ENCODE results near the gene DDAH1. TPM values are rescaled to one million over a fixed set of nuclear protein-coding genes. Genes with fewer than 3 reads are reported as not detected.

The DDAH1 gene
- total RNA-seq, 1 donor, result 89.0 TPM

DNA sequence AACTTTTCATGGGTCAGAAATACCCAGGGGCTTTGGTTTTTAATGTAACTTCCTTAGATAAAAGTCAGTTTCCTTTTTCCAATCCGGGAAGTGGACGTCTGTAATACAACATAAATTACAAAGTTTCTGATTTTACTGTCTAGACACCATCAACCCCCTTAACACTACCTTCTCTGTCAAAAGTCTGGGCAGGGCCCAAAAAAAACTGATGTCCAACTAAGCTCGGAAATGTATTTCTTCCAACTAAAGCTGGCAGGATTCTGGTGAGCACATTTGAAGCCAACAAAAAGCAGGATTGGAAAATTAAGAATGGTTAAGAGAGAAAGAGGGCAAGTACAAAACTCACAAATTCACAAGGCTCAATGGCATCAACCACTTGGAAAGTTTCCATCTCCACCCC lies 24.3 kb downstream of the DDAH1 start:
- DNase-seq (ENCODE audit: insufficient read length, low spot score, missing footprints), result no peak
- Histone ChIP-seq H3K4me1 (ENCODE audit: insufficient read depth, low read length) (peaks cover 37% of the 10 kb centered on the region), H4K20me1 (ENCODE audit: insufficient read depth, low read length) (peaks cover 11% of the 10 kb centered on the region), H2AFZ (ENCODE audit: low read length) (no peak overlapping the region), H3K27ac (ENCODE audit: low read depth, low read length) (peak overlapping the region; percentile 54), H3K9me3 (ENCODE audit: low read depth, low read length) (no peaks in the 10 kb centered on the region), H3K27me3 (ENCODE audit: insufficient read depth, low read length) (no peaks in the 10 kb centered on the region), H3K36me3 (ENCODE audit: insufficient read depth, low read length) (peaks cover 17% of the 10 kb centered on the region), H3K4me3 (ENCODE audit: insufficient read depth, low read length) (no peak overlapping the region), H3K79me2 (ENCODE audit: insufficient read depth, low read length) (peaks cover 76% of the 10 kb centered on the region), H3K4me2 (ENCODE audit: insufficient read depth, low read length) (peak overlapping the region; percentile 14)
- TF ChIP-seq CTCF (IDR thresholded peaks at IDR 0.05; ENCODE audit: extremely low read depth, low read depth, low read length), result no peak

GRCh38 chr1:85438353-85438752 lies 26.6 kb downstream of the DDAH1 start:
- DNase-seq (ENCODE audit: insufficient read length, low spot score, missing footprints), result no peak
- H3K4me3 ChIP-seq (ENCODE audit: insufficient read depth, low read length), result no peak overlapping the region
- peak overlapping the region; percentile 4 for H3K27ac ChIP-seq (ENCODE audit: low read depth, low read length)
- H2AFZ ChIP-seq (ENCODE audit: low read length), result no peak overlapping the region
- no peaks in the 10 kb centered on the region for H3K27me3 ChIP-seq (ENCODE audit: insufficient read depth, low read length)
- peaks cover 12% of the 10 kb centered on the region for H3K36me3 ChIP-seq (ENCODE audit: insufficient read depth, low read length)
- H3K4me2 ChIP-seq (ENCODE audit: insufficient read depth, low read length), result no peak overlapping the region
- TF ChIP-seq CTCF (IDR thresholded peaks at IDR 0.05; ENCODE audit: extremely low read depth, low read depth, low read length), result no peak
- peaks cover 77% of the 10 kb centered on the region for H3K79me2 ChIP-seq (ENCODE audit: insufficient read depth, low read length)
- no peaks in the 10 kb centered on the region for H3K9me3 ChIP-seq (ENCODE audit: low read depth, low read length)
- H3K4me1 ChIP-seq (ENCODE audit: insufficient read depth, low read length), result peaks cover 31% of the 10 kb centered on the region
- peaks cover 11% of the 10 kb centered on the region for H4K20me1 ChIP-seq (ENCODE audit: insufficient read depth, low read length)

GRCh38 chr1:85437139-85437538 lies 27.8 kb downstream of the DDAH1 start:
- no peak for TF ChIP-seq CTCF (IDR thresholded peaks at IDR 0.05; ENCODE audit: extremely low read depth, low read depth, low read length)
- Histone ChIP-seq H3K4me3 (ENCODE audit: insufficient read depth, low read length) (no peak overlapping the region), H4K20me1 (ENCODE audit: insufficient read depth, low read length) (peaks cover 11% of the 10 kb centered on the region), H3K27me3 (ENCODE audit: insufficient read depth, low read length) (no peaks in the 10 kb centered on the region), H3K79me2 (ENCODE audit: insufficient read depth, low read length) (peaks cover 89% of the 10 kb centered on the region), H3K36me3 (ENCODE audit: insufficient read depth, low read length) (peaks cover 23% of the 10 kb centered on the region), H3K9me3 (ENCODE audit: low read depth, low read length) (no peaks in the 10 kb centered on the region), H2AFZ (ENCODE audit: low read length) (no peak overlapping the region), H3K27ac (ENCODE audit: low read depth, low read length) (no peak overlapping the region), H3K4me1 (ENCODE audit: insufficient read depth, low read length) (peaks cover 31% of the 10 kb centered on the region), H3K4me2 (ENCODE audit: insufficient read depth, low read length) (no peak overlapping the region)
- no peak for DNase-seq (ENCODE audit: insufficient read length, low spot score, missing footprints)

- Histone ChIP-seq H2AFZ (ENCODE audit: low read length) (no peak overlapping the region), H3K27me3 (ENCODE audit: insufficient read depth, low read length) (no peaks in the 10 kb centered on the region), H3K79me2 (ENCODE audit: insufficient read depth, low read length) (peaks cover 70% of the 10 kb centered on the region)
These were observed 31.9 kb downstream of the DDAH1 start for GRCh38 chr1:85433096-85433495.

More at GRCh38 chr1:85433096-85433495, 31.9 kb downstream of the DDAH1 start:
- H3K27ac ChIP-seq (ENCODE audit: low read depth, low read length), result no peak overlapping the region
- DNase-seq (ENCODE audit: insufficient read length, low spot score, missing footprints), result no peak
- H3K4me3 ChIP-seq (ENCODE audit: insufficient read depth, low read length), result no peak overlapping the region
- H4K20me1 ChIP-seq (ENCODE audit: insufficient read depth, low read length), result peaks cover 3% of the 10 kb centered on the region
- H3K4me2 ChIP-seq (ENCODE audit: insufficient read depth, low read length), result no peak overlapping the region
- H3K9me3 ChIP-seq (ENCODE audit: low read depth, low read length), result no peaks in the 10 kb centered on the region
- no peak for TF ChIP-seq CTCF (IDR thresholded peaks at IDR 0.05; ENCODE audit: extremely low read depth, low read depth, low read length)
- peaks cover 25% of the 10 kb centered on the region for H3K36me3 ChIP-seq (ENCODE audit: insufficient read depth, low read length)
- H3K4me1 ChIP-seq (ENCODE audit: insufficient read depth, low read length), result peaks cover 2% of the 10 kb centered on the region

All from osteoblast (primary cell).